ENCODE results near the gene SERP2.
"Not testable (repeated sequence)": the region's sequence is repeated elsewhere in the genome, so short reads cannot be mapped to it uniquely, and the experiment has no call there.

Gene SERP2

GRCh38 chr13:44373601-44374347 lies at the start of gene SERP2:
SERP2 (plus strand) TSS chr13:44373824; CDS start chr13:44374026, 202 bp downstream.
- DNase-seq (ENCODE audit: low read depth) = no peak

- DNase-seq (ENCODE audit: low read depth) = no peak
Observed at GRCh38 chr13:44326961-44327360, 46.7 kb upstream of the SERP2 start.

GRCh38 chr13:44329041-44329440 lies 44.6 kb upstream of the SERP2 start:
- not testable (repeated sequence) for DNase-seq (ENCODE audit: low read depth)

GRCh38 chr13:44329909-44330545 lies 43.6 kb upstream of the SERP2 start:
- DNase-seq (ENCODE audit: low read depth) = no peak

GRCh38 chr13:44331446-44331845 lies 42.2 kb upstream of the SERP2 start:
- no peak for DNase-seq (ENCODE audit: low read depth)

GRCh38 chr13:44331912-44332851 lies 41.4 kb upstream of the SERP2 start:
- no peak for DNase-seq (ENCODE audit: low read depth)

- no peak for DNase-seq (ENCODE audit: low read depth)
Observed at GRCh38 chr13:44333950-44334655, 39.5 kb upstream of the SERP2 start.

- DNase-seq (ENCODE audit: low read depth) = no peak
Observed at GRCh38 chr13:44334751-44335150, 38.9 kb upstream of the SERP2 start.

GRCh38 chr13:44336934-44337333 lies 36.7 kb upstream of the SERP2 start:
- DNase-seq (ENCODE audit: low read depth) = no peak

GRCh38 chr13:44337581-44337980 lies 36.0 kb upstream of the SERP2 start:
- no peak for DNase-seq (ENCODE audit: low read depth)

- no peak for DNase-seq (ENCODE audit: low read depth)
Observed at GRCh38 chr13:44340508-44340907, 33.1 kb upstream of the SERP2 start.

GRCh38 chr13:44342741-44343140 lies 30.9 kb upstream of the SERP2 start:
- DNase-seq (ENCODE audit: low read depth) = no peak

GRCh38 chr13:44346534-44346933 lies 27.1 kb upstream of the SERP2 start:
- no peak for DNase-seq (ENCODE audit: low read depth)

- DNase-seq (ENCODE audit: low read depth) = no peak
Observed at GRCh38 chr13:44347301-44347700, 26.3 kb upstream of the SERP2 start.

GRCh38 chr13:44347949-44348348 lies 25.7 kb upstream of the SERP2 start:
- no peak for DNase-seq (ENCODE audit: low read depth)

- no peak for DNase-seq (ENCODE audit: low read depth)
Observed at GRCh38 chr13:44350775-44351504, 22.7 kb upstream of the SERP2 start.

GRCh38 chr13:44351505-44351854 lies 22.1 kb upstream of the SERP2 start:
- no peak for DNase-seq (ENCODE audit: low read depth)

GRCh38 chr13:44352202-44352601 lies 21.4 kb upstream of the SERP2 start:
- DNase-seq (ENCODE audit: low read depth) = no peak

- DNase-seq (ENCODE audit: low read depth) = no peak
Observed at GRCh38 chr13:44352671-44353070, 21.0 kb upstream of the SERP2 start.

- no peak for DNase-seq (ENCODE audit: low read depth)
Observed at GRCh38 chr13:44354331-44354730, 19.3 kb upstream of the SERP2 start.

- no peak for DNase-seq (ENCODE audit: low read depth)
Observed at GRCh38 chr13:44354884-44355283, 18.7 kb upstream of the SERP2 start.

Measured in activated T-helper 1 cell treated with Interleukin-2 at 50 U/mL for 16 hours (primary cell).